Small intestine (tissue), 4 donors: ENCODE data around the gene TUBA3E. TPM values are rescaled to one million over a fixed set of nuclear protein-coding genes. Genes with fewer than 3 reads are reported as not detected.

Experiments
- polyA plus RNA-seq, 4 donors: library from polyadenylated mRNA; stranded (reverse) in 3 of 4; unstranded in 1 of 4; fragments of 200-250 nt in 3 of 4; fragments of 120-200 nt in 1 of 4; gene quantifications; one replicate each; pipeline versions ENCODE4 v1.2.1 to v1.2.3, GENCODE V29; 2013
- donor health status: healthy with polysubstance abuse.
- donor health status: Bipolar disorder and iron deficiency.
- donor health status: healthy.

The TUBA3E gene
- polyA plus RNA-seq, 4 donors, result 0.12 to 2.4 TPM; not detected in 2

Other genes starting within 250 kb of the TUBA3E start
- gene RAB6C, start 218.8 kb downstream of the TUBA3E start, polyA plus RNA-seq, result under 1 TPM in 2 of 4 donors, not detected in 2; 0.07 to 0.09 TPM
- gene POTEF, start 69.2 kb downstream of the TUBA3E start, polyA plus RNA-seq, result not detected
- 1 to 10 TPM in 1 of 4 donors, under 1 TPM in 1, not detected in 2; 0.81 to 1.5 TPM for gene CCDC74B, start 53.3 kb downstream of the TUBA3E start, polyA plus RNA-seq
- 10 to 100 TPM; 23.8 to 46.7 (median 32.6) TPM for gene SMPD4, start 16.8 kb downstream of the TUBA3E start, polyA plus RNA-seq
- gene MZT2B, start 16.2 kb downstream of the TUBA3E start, polyA plus RNA-seq, result 100 to 1,000 TPM; 161 to 317 (median 245) TPM
- gene IMP4, start 144.5 kb upstream of the TUBA3E start, polyA plus RNA-seq, result 10 to 100 TPM; 52.7 to 77.7 (median 62.2) TPM
- gene PTPN18, start 157.6 kb upstream of the TUBA3E start, polyA plus RNA-seq, result 100 to 1,000 TPM in 1 of 4 donors, 10 to 100 TPM in 3; 58.6 to 105 (median 66.5) TPM